SK-N-MC (cell line): ENCODE data around the gene ZNF784.

Experiments used
- DNase-seq: peaks from one replicate; pipeline ENCODE4 v3.0.0-alpha.2; 2011; ENCODE audit warnings: low read depth, low spot score
- H3K27ac ChIP-seq: fragments of 200-600 bp; sonication (generic); 2 replicates; pipeline ENCODE4 v1.5.1; 2016; ENCODE audit warnings: mixed run types
- H3K36me3 ChIP-seq: fragments of 200-600 bp; sonication (generic); 2 replicates; pipeline ENCODE4 v1.6.1; 2017; ENCODE audit warnings: antibody characterized with exemption, low read length, mixed read lengths; ENCODE audit not compliant: insufficient read depth
- H3K4me3 ChIP-seq: fragments of 200-600 bp; sonication (generic); 2 replicates; pipeline ENCODE4 v1.5.1; 2016
- H3K9ac ChIP-seq: fragments of 200-600 bp; sonication (generic); 2 replicates; pipeline ENCODE4 v1.8.0; 2017; ENCODE audit warnings: mixed run types, mixed read lengths; ENCODE audit not compliant: insufficient read length
- H3K9me3 ChIP-seq: fragments of 200-600 bp; sonication (generic); 2 replicates; pipeline ENCODE4 v1.6.1; 2017; ENCODE audit warnings: low read depth, mild to moderate bottlenecking, antibody characterized with exemption, low read length, moderate library complexity, mixed read lengths
- EZH2 ChIP-seq: fragments of 200-600 bp; sonication (generic); IDR thresholded peaks from one replicate; pipeline ENCODE4 v1.6.1; 2017; ENCODE audit warnings: antibody characterized with exemption
- FOXP2 ChIP-seq: optimal IDR thresholded peaks from 2 replicates; pipeline ENCODE3; 2011; ENCODE audit warnings: mild to moderate bottlenecking, moderate library complexity; ENCODE audit not compliant: insufficient read depth; ENCODE audit errors: extremely low read length, control extremely low read depth
- POLR2AphosphoS5 ChIP-seq: IDR thresholded peaks from 2 replicates; pipeline ENCODE4 v1.6.1; 2012; ENCODE audit warnings: mild to moderate bottlenecking, low read depth, low read length, borderline replicate concordance

ZNF784 gene

DNA sequence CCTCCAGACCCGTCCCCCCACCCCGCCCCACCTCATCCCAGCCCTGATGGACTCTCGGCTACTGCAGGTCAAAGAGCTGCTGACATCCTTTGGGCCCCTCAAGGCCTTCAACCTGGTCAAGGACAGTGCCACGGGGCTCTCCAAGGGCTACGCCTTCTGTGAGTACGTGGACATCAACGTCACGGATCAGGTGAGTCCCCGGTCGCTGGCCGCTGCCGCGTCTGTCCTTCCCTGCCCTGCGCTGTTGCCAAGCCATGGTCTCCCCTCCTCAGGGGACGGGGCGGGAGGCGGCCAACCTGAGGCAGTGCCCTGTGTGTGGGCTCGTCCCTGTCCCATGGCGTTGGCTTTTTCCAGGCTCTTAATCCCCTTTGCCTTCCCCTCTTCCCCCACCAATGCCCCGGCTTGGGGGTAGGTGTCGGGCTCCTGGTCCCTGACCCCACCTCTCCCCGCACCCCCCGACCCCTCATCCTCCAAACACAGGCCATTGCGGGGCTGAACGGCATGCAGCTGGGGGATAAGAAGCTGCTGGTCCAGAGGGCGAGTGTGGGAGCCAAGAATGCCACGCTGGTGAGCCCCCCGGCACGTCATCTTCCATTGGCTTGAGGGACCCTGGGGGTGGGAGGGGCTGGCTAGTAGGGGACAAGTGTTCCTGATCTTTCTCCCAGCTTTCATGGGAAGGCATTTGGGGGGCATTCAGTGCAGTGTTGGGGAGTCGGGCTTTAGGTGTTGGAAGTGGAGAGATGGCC lies 44.4 kb upstream of the ZNF784 start:
- no peak for DNase-seq
- Histone ChIP-seq H3K27ac (no peak overlapping the region), H3K9ac (no peak overlapping the region), H3K9me3 (no peaks in the 10 kb centered on the region), H3K36me3 (peaks cover 78% of the 10 kb centered on the region), H3K4me3 (no peak overlapping the region)
- no peak for TF ChIP-seq EZH2

DNA sequence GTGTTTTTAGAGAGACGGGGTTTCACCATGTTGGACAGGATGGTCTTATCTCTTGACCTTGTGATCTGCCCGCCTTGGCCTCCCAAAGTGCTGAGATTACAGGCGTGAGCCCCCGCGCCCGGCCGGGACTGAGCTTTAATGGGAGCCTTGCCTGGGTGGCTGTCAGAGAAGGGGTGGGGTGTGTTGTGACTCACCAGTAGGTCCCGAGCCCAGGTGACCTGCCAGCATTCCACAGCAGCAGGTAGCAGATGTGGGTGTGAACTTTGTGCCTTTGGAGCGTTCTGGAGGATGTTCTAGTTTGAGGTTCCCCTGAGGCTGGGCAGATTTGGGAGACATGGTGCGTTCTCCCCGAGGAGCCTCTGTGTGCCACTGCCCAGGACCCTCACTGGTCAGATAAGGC lies 43.6 kb upstream of the ZNF784 start:
- TF ChIP-seq FOXP2, result no peak
- no peak for TF ChIP-seq POLR2AphosphoS5
- TF ChIP-seq EZH2, result no peak
- Histone ChIP-seq H3K9ac (no peak overlapping the region), H3K36me3 (peaks cover 78% of the 10 kb centered on the region), H3K4me3 (no peak overlapping the region), H3K27ac (no peak overlapping the region), H3K9me3 (no peaks in the 10 kb centered on the region)
- DNase-seq, result no peak

DNA sequence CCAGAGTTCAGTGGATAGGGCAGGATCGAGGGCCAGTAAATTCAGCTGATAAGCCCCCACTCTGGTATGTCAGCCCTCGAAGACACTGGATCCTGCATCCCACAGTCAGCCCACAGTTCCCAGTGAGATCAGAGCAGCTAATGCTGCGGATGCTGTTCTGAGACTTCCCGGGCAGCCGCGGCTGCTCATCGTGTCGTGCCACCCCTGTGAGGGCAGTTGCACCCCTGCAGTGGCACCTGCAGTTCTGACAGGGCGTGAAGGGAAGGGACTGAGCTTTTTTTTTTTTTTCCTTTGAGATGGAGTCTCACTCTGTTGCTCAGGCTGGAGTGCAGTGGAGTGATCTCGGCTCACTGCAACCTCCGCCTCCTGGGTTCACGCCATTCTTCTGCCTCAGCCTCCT lies 43.1 kb upstream of the ZNF784 start:
- H3K9me3 ChIP-seq, result no peaks in the 10 kb centered on the region
- DNase-seq, result no peak
- no peak overlapping the region for H3K9ac ChIP-seq
- no peak overlapping the region for H3K27ac ChIP-seq
- H3K36me3 ChIP-seq, result peaks cover 81% of the 10 kb centered on the region
- no peak for TF ChIP-seq EZH2
- 0 out of 2 replicates have a peak, but pooled peaks have one; percentile 10 for TF ChIP-seq POLR2AphosphoS5
- H3K4me3 ChIP-seq, result no peak overlapping the region

DNA sequence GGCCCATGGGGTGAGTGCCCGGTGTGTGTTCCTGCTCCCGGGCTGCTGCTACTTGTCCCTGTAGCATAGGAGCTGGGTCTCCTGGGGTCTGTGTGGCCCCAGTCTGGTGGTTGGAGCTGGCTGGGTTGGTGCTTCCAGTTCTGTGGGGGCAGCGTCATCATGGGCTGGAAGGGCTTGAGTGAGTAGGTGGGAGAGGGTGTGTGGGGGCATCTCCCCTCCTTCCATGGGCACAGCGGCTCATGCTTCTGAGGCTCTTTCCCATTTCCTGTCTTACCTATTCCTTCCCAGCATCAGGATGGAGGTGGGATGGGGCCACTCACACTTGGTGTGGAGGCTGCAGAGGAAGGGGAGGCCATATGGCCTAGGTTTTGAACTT lies 42.6 kb upstream of the ZNF784 start:
- Histone ChIP-seq H3K9ac (no peak overlapping the region), H3K27ac (no peak overlapping the region), H3K36me3 (peaks cover 83% of the 10 kb centered on the region), H3K4me3 (no peak overlapping the region), H3K9me3 (no peaks in the 10 kb centered on the region)
- TF ChIP-seq FOXP2, result no peak
- no peak for TF ChIP-seq EZH2
- TF ChIP-seq POLR2AphosphoS5, result no peak
- DNase-seq, result no peak

DNA sequence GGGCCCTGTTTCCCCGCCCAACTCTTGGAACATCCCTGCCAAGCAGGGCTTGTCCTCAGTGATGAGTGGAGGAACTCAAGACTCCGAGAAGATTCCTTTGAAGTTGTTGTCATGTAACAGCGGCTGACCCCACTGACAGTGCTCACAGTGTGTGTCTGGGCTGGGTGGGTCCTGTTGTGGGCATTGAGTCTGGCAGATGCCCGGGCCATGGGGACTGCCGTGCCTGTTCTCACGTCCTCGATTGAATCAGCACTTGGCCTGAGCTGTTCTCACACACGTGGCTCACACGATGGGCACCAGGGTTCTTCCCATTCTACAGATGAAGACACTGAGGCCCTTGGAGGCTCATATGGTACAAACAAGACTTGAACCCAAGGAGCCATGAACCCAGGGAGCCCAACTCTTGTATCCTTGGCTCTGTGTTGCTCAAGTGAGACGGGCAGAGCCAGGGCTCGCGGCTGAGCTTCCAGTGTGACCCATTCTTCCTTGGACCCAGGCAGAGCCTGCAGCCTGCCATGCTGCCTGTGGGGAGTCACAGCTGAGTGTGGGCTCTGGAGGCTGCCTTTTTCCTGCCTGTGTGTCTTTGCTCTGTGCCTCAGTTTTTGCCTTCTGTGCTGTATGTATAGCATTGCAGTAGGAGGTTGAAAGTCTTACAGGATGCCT lies 42.1 kb upstream of the ZNF784 start:
- H3K27ac ChIP-seq, result no peak overlapping the region
- H3K36me3 ChIP-seq, result peaks cover 88% of the 10 kb centered on the region
- no peaks in the 10 kb centered on the region for H3K9me3 ChIP-seq
- no peak overlapping the region for H3K9ac ChIP-seq
- H3K4me3 ChIP-seq, result no peak overlapping the region
- TF ChIP-seq EZH2 (no peak), FOXP2 (no peak), POLR2AphosphoS5 (no peak)
- DNase-seq, result no peak

DNA sequence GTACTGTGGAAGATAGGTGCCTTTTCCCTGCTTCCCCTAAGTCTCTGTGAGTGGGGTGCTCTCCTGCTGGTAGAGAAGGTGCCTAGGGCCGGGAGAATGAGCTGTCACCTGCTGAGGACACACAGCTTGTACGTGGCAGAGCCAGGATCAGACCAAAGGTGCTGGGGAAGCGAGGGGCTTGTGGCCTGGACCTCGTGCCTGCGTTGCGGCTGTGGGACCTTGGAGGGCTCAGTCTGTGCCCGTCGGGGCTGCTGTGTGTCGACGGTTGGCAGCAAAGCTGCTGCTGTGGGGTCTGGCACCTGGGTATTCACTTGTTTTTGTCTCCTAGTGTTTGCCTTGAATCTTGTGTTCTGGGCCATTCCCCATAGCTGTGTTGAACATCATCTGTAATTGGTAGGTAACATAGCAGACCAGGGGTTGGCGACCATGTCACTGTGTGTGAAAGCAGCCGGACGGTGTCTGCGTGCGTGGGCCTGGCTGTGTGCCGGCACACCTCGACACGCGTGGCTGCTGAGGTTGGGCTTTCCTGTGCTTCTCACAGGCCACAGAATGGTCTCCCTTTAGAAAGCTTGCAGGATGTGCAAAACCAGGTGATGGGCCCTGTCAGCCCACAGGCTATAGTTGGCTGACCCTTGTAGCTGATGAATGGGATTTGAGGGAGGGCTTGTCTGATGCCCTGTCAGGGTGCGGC lies 39.6 kb upstream of the ZNF784 start:
- no peak overlapping the region for H3K27ac ChIP-seq
- H3K9ac ChIP-seq, result no peak overlapping the region
- H3K9me3 ChIP-seq, result no peaks in the 10 kb centered on the region
- H3K36me3 ChIP-seq, result peaks cover 93% of the 10 kb centered on the region
- H3K4me3 ChIP-seq, result no peak overlapping the region
- DNase-seq, result no peak
- TF ChIP-seq POLR2AphosphoS5 (peak; percentile 20; the same call in 1 of the 2 replicates), EZH2 (no peak)

DNA sequence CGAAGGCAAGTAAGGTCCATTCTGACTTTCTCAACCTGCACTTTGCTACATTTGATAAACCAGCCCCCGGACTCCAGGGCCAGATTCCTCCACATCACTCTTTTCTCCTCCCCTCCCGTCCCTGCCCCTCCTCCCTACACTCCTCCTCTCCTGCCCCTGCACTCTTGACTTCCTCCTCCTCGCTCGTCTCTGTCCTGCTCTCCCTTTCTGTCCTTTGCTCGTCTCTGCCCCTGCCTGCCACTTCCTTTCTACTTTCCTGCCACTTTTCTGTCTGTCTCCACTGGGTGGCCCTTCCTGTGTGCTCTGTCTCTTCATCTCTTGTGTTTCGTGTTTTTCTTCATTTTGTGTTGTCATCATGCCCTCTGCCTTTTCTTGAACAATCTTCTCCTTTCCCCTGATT lies 37.5 kb upstream of the ZNF784 start:
- Histone ChIP-seq H3K36me3 (peaks cover 84% of the 10 kb centered on the region), H3K9ac (no peak overlapping the region), H3K9me3 (no peaks in the 10 kb centered on the region), H3K4me3 (no peak overlapping the region), H3K27ac (no peak overlapping the region)
- no peak for DNase-seq
- TF ChIP-seq FOXP2, result no peak

DNA sequence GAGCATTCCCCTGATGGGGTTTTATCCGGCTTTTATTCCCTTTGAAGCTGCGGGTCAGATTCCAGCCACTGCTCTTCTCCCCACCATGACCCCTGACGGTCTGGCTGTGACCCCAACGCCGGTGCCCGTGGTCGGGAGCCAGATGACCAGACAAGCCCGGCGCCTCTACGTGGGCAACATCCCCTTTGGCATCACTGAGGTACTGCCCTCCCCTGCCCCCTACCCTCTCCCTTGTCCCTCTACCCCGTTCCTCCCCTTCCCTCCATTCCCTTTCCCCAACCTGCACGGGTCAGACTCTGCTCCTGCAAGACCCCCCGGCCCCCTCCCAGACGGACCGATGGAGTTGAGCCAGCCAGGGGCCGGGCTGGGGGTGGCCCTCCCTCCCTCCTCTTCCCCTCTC lies 36.6 kb upstream of the ZNF784 start:
- H3K36me3 ChIP-seq, result peaks cover 81% of the 10 kb centered on the region
- no peak overlapping the region for H3K4me3 ChIP-seq
- H3K27ac ChIP-seq, result no peak overlapping the region

More for the DNA sequence above, 36.6 kb upstream of the ZNF784 start:
- no peak for DNase-seq
- no peak for TF ChIP-seq FOXP2
- no peak for TF ChIP-seq POLR2AphosphoS5
- TF ChIP-seq EZH2, result no peak
- no peaks in the 10 kb centered on the region for H3K9me3 ChIP-seq
- no peak overlapping the region for H3K9ac ChIP-seq
